K562 (cell line): ENCODE measurements around the gene FMC1. TPM values are rescaled to one million over a fixed set of nuclear protein-coding genes. Genes with fewer than 3 reads are reported as not detected.

Source experiments
- ATAC-seq: fragments of 200-7000 bp; cut with Tn5 transposase; 3 replicates; pipeline ENCODE4 v1.9.1; 2020; ENCODE audit warnings: moderate library complexity
- BruUV-seq: library from RNA; stranded (reverse); fragments of 400-500 nt; replicated peaks from 2 replicates; lab custom pipeline; 2021; lab: Mats Ljungman, UMichigan
- CTCF ChIA-PET: fragments of 300-600 bp; formaldehyde crosslinking; extraction: SDS; loops from one replicate; lab custom pipeline; 2021; ENCODE audit warnings: low intra/inter-chr PET ratio; lab: Yijun Ruan, JAX
- POLR2A ChIA-PET: fragments of 300-600, 350-650 bp; sonication (Branson Sonifier 250); formaldehyde crosslinking; extraction: SDS; loops from one replicate; lab custom pipeline; 2021; ENCODE audit warnings: antibody characterized with exemption, inconsistent platforms; lab: Yijun Ruan, JAX
- DNase-seq, 4 experiments: peaks; one replicate each; pipeline versions ENCODE4 v3.0.0 to v3.0.0-alpha.2; 2011 to 2018; ENCODE audit warnings: low spot score in 3 of 4, mixed read lengths in 3 of 4; ENCODE audit errors: extremely low read depth in 1 of 4
- FAIRE-seq: peaks from 2 replicates; lab custom pipeline; 2011; peaks lifted over from hg19 to GRCh38; lab: Jason Lieb, UNC
- H2AFZ ChIP-seq: 2 replicates; pipeline ENCODE4 v1.6.0; 2011; ENCODE audit warnings: low read depth, low read length, control low read depth, inconsistent platforms
- H3K27ac ChIP-seq: fragments of 200-600 bp; 3 replicates; pipeline ENCODE4 v1.8.0; 2011; ENCODE audit warnings: low read depth, mild to moderate bottlenecking, control low read depth, inconsistent platforms, low read length, moderate library complexity, mixed read lengths; ENCODE audit errors: extremely low read depth
- H3K27me3 ChIP-seq, 2 experiments: fragments of 300-600 bp in 1 of 2; 2 replicates in 1 of 2; 3 replicates in 1 of 2; pipeline versions ENCODE4 v1.6.0 to v1.8.0; 2011; ENCODE audit warnings: inconsistent platforms in 2 of 2, low read length in 2 of 2, mild to moderate bottlenecking in 1 of 2, mixed read lengths in 1 of 2, moderate library complexity in 1 of 2; ENCODE audit not compliant: control insufficient read depth in 2 of 2, insufficient read depth in 2 of 2
- H3K36me3 ChIP-seq: fragments of 300-600 bp; 3 replicates; pipeline ENCODE4 v1.8.0; 2011; ENCODE audit warnings: mild to moderate bottlenecking, low read length, inconsistent platforms; ENCODE audit not compliant: control insufficient read depth, insufficient read depth
- H3K4me1 ChIP-seq, 2 experiments: fragments of 200-600 bp in 1 of 2; replicated peaks in 1 of 2; 2 replicates in 1 of 2; 3 replicates in 1 of 2; pipeline versions ENCODE4 v1.5.1 to v1.8.0; 2011; ENCODE audit warnings: inconsistent platforms in 2 of 2, low read length in 2 of 2, mild to moderate bottlenecking in 1 of 2, mixed read lengths in 1 of 2, moderate library complexity in 1 of 2; ENCODE audit not compliant: control insufficient read depth in 2 of 2, insufficient read depth in 2 of 2
- H3K4me2 ChIP-seq: 2 replicates; pipeline ENCODE4 v1.6.1; 2011; ENCODE audit warnings: low read length, control low read depth, inconsistent platforms, mixed read lengths; ENCODE audit not compliant: insufficient read depth
- H3K4me3 ChIP-seq: fragments of 200-600 bp; sonication (generic), shearing (Covaris generic); 2 replicates; pipeline ENCODE4 v1.5.1; 2016; ENCODE audit warnings: control low read depth, inconsistent platforms
- H3K79me2 ChIP-seq: fragments of 200-600 bp; 3 replicates; pipeline ENCODE4 v1.8.0; 2011; ENCODE audit warnings: low read length, inconsistent platforms; ENCODE audit not compliant: control insufficient read depth, insufficient read depth
- H3K9ac ChIP-seq, 2 experiments: 2 replicates each; pipeline versions ENCODE4 v1.6.0 to v1.6.1; 2011; ENCODE audit warnings: low read depth in 2 of 2, low read length in 2 of 2, control low read depth in 1 of 2, inconsistent platforms in 1 of 2, mild to moderate bottlenecking in 1 of 2, mixed read lengths in 1 of 2; ENCODE audit not compliant: insufficient read depth in 1 of 2
- H3K9me1 ChIP-seq: one replicate; pipeline ENCODE4 v1.6.0; 2011; ENCODE audit warnings: inconsistent platforms, mild to moderate bottlenecking, low read length, moderate library complexity; ENCODE audit not compliant: control insufficient read depth, insufficient read depth
- H3K9me3 ChIP-seq: replicated peaks from 2 replicates; pipeline ENCODE4 v1.5.1; 2011; ENCODE audit warnings: low read depth, low read length, inconsistent platforms; ENCODE audit not compliant: control insufficient read depth, insufficient read depth
- H4K20me1 ChIP-seq: replicated peaks from 2 replicates; pipeline ENCODE4 v1.6.1; 2011; ENCODE audit warnings: low read length, inconsistent platforms, mixed read lengths; ENCODE audit not compliant: control insufficient read depth, insufficient read depth
- KAT7 ChIP-seq: sonication (generic); formaldehyde crosslinking; IDR thresholded peaks from 2 replicates; pipeline ENCODE4 v1.8.0; 2022; ENCODE audit warnings: missing genetic modification reagents, mild to moderate bottlenecking, borderline replicate concordance
- POLR2G ChIP-seq: fragments of 200-400 bp; formaldehyde crosslinking; IDR thresholded peaks from 2 replicates; pipeline ENCODE4 v1.6.1; 2017; ENCODE audit warnings: low read depth, mild to moderate bottlenecking, antibody characterized with exemption, low read length, moderate library complexity
- RBFOX2 ChIP-seq: fragments of 200-400 bp; formaldehyde crosslinking; IDR thresholded peaks from 2 replicates; pipeline ENCODE4 v1.6.1; 2017; ENCODE audit warnings: low read depth, mild to moderate bottlenecking, low read length, moderate library complexity
- SP1 ChIP-seq: sonication (generic); formaldehyde crosslinking; IDR thresholded peaks from 2 replicates; pipeline ENCODE4 v1.8.1; 2022; ENCODE audit warnings: mild to moderate bottlenecking, missing genetic modification reagents
- SUPT5H ChIP-seq: fragments of 450-650 bp; IDR thresholded peaks from 2 replicates; pipeline ENCODE4 v1.6.1; 2016
- WHSC1 ChIP-seq: IDR thresholded peaks from one replicate; pipeline ENCODE4 v1.6.1; 2012; ENCODE audit warnings: low read length, control low read depth, inconsistent platforms
- WGBS: fragments of 100-300 bp; shearing (Covaris generic); methylation state at CpG from one replicate; pipeline ENCODE4 v1.1.6; 2016; ENCODE audit warnings: low coverage, mixed read lengths; ENCODE audit not compliant: insufficient coverage; ENCODE audit errors: missing lambda C conversion rate; 5-methylcytosine and 5-hydroxymethylcytosine counted together
- in situ Hi-C: fragments of 300-500 bp; cut with MboI; formaldehyde crosslinking; loops from 4 replicates; pipeline ENCODE4 v1.15.0; 2018; ENCODE audit warnings: inconsistent platforms, mixed read lengths
- intact Hi-C: fragments of 100-400 bp; cut with micrococcal nuclease; formaldehyde crosslinking; loops from 2 replicates; pipeline ENCODE4 v1.14.2; 2022
- polyA plus RNA-seq, 8 experiments: library from polyadenylated mRNA; depleted of rRNA in 4 of 8; stranded (reverse) in 5 of 8; unstranded in 3 of 8; fragments of >200 nt; fragmentation: Nextera tagmentation in 2 of 8; fragmentation: Illumina TruSeq in 1 of 8; extraction: Ambion mirVana in 2 of 8; extraction: Trizol in 1 of 8; gene quantifications; 2 replicates each; pipeline versions ENCODE4 v1.2.1 to v1.2.3, GENCODE V29; 2011 to 2014; ENCODE audit warnings: inconsistent platforms in 1 of 8, missing spikeins in 1 of 8
- total RNA-seq, 7 experiments: library from RNA; depleted of rRNA in 6 of 7; stranded (reverse); fragments of >200 nt in 6 of 7; fragmentation: Illumina TruSeq in 2 of 7; extraction: Trizol in 2 of 7; gene quantifications; 2 replicates each; pipeline versions ENCODE4 v1.2.1 to v1.2.3, GENCODE V29; 2011 to 2021; ENCODE audit warnings: low replicate concordance in 1 of 7

FMC1 gene
- total and polyA plus RNA-seq, 9 of the 15 experiments (the other 6 are each of a cell fraction or from before 2014, with no cell fraction given), result 14.0 to 116 (median 29.0) TPM

- in situ Hi-C loops, result loop anchor here (25.0 kb wide), 1 partner anchor 1401 kb away; no protein-coding TSS in a partner anchor
- BruUV-seq, result no TSS peak
- FAIRE-seq (no peak), DNase-seq (no peak), ATAC-seq (no peak)
- Histone ChIP-seq H3K4me3 (no peak overlapping the region), H3K27me3 (no peaks in the 10 kb centered on the region), H3K4me1 (peaks cover 16 to 18% of the 10 kb centered on the region in 2 experiments), H3K27ac (no peak overlapping the region), H4K20me1 (peaks cover 29% of the 10 kb centered on the region), H3K79me2 (peaks cover 98% of the 10 kb centered on the region), H3K36me3 (peaks cover 52% of the 10 kb centered on the region), H3K9ac (peak overlapping the region in 1 of 2 experiments; percentile 83; a peak in 2 of 4 replicates), H2AFZ (no peak overlapping the region), H3K9me1 (no peaks in the 10 kb centered on the region), H3K4me2 (no peak overlapping the region), H3K9me3 (no peaks in the 10 kb centered on the region)
- TF ChIP-seq SUPT5H, result no peak
- peak; percentile 37; the same call in 1 of the 2 replicates for TF ChIP-seq POLR2G
- TF ChIP-seq RBFOX2, result peak; percentile 55
- TF ChIP-seq SP1 (CRISPR knock-in tag), result 0 out of 2 replicates have a peak, but pooled peaks have one; percentile 39
- CTCF ChIA-PET, result no interaction called here
- POLR2A ChIA-PET, result interaction anchor here (0.7 to 1.0 kb wide), 3 partner anchors 12 to 24 kb away, joined by 3 to 7 read pairs (median 4); no protein-coding TSS in a partner anchor
- WGBS, result 97% methylated on average over 6 of the region's 6 CpGs
- intact Hi-C loops, result no loop called here
Observed at GRCh38 chr7:139362981-139363380, 21.8 kb downstream of the FMC1 start.

DNA sequence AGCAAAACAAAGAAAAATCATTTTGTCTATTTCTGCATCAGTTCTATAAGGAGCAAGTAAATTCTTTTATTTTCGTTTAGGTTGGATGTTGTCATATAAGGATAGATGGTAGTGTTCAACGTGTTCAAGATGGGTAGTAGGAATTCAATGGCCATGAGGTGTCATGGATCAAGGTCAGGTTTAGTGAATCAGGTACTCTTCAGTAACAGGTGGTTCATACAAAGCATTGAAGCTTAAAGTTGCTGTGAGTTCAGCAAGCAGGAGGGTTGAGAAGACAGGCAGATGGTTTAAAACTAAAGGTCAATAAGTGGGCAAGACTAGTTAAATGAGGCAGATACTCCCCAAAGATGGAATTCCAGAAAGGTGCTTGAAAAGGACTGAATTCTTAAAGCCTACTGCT lies 24.2 kb downstream of the FMC1 start:
- Histone ChIP-seq H3K9me3 (no peaks in the 10 kb centered on the region), H3K4me3 (no peak overlapping the region), H3K36me3 (peaks cover 70% of the 10 kb centered on the region), H2AFZ (no peak overlapping the region), H3K4me1 (peaks cover 7 to 23% of the 10 kb centered on the region in 2 experiments), H3K79me2 (peaks cover 100% of the 10 kb centered on the region), H4K20me1 (peaks cover 31% of the 10 kb centered on the region), H3K27ac (no peak overlapping the region), H3K4me2 (no peak overlapping the region), H3K9ac (no peak overlapping the region), H3K27me3 (no peaks in the 10 kb centered on the region), H3K9me1 (no peaks in the 10 kb centered on the region)
- ATAC-seq, result no peak
- WGBS, result 60% methylated on average over 2 of the region's 2 CpGs
- intact Hi-C loops (no loop called here), in situ Hi-C loops (loop anchor here (25.0 kb wide), 1 partner anchor 1403 kb away; no protein-coding TSS in a partner anchor)
- no TSS peak for BruUV-seq
- POLR2A ChIA-PET, result interaction anchor here (0.8 to 1.4 kb wide), 4 partner anchors 12 to 27 kb away, joined by 3 to 5 read pairs (median 4); no protein-coding TSS in a partner anchor
- FAIRE-seq, result no peak
- peak; percentile 57 for TF ChIP-seq WHSC1
- TF ChIP-seq SUPT5H, result 0 out of 2 replicates have a peak, but pooled peaks have one; percentile 28
- TF ChIP-seq KAT7 (CRISPR knock-in tag), result no peak
- CTCF ChIA-PET, result no interaction called here
- no peak for DNase-seq
